K562 (cell line): ENCODE data around the gene SRCIN1. TPM values are rescaled to one million over a fixed set of nuclear protein-coding genes. Genes with fewer than 3 reads are reported as not detected.

Experiments
- ATAC-seq: fragments of 200-7000 bp; cut with Tn5 transposase; 3 replicates; pipeline ENCODE4 v1.9.1; 2020; ENCODE audit warnings: moderate library complexity
- BruUV-seq: library from RNA; stranded (reverse); fragments of 400-500 nt; replicated peaks from 2 replicates; lab custom pipeline; 2021; lab: Mats Ljungman, UMichigan
- CTCF ChIA-PET: fragments of 300-600 bp; formaldehyde crosslinking; extraction: SDS; loops from one replicate; lab custom pipeline; 2021; ENCODE audit warnings: low intra/inter-chr PET ratio; lab: Yijun Ruan, JAX
- POLR2A ChIA-PET: fragments of 300-600, 350-650 bp; sonication (Branson Sonifier 250); formaldehyde crosslinking; extraction: SDS; loops from one replicate; lab custom pipeline; 2021; ENCODE audit warnings: antibody characterized with exemption, inconsistent platforms; lab: Yijun Ruan, JAX
- DNase-seq, 4 experiments: peaks; one replicate each; pipeline versions ENCODE4 v3.0.0 to v3.0.0-alpha.2; 2011 to 2018; ENCODE audit warnings: low spot score in 3 of 4, mixed read lengths in 3 of 4; ENCODE audit errors: extremely low read depth in 1 of 4
- FAIRE-seq: peaks from 2 replicates; lab custom pipeline; 2011; peaks lifted over from hg19 to GRCh38; lab: Jason Lieb, UNC
- H2AFZ ChIP-seq: 2 replicates; pipeline ENCODE4 v1.6.0; 2011; ENCODE audit warnings: low read depth, low read length, control low read depth, inconsistent platforms
- H3K27ac ChIP-seq: fragments of 200-600 bp; 3 replicates; pipeline ENCODE4 v1.8.0; 2011; ENCODE audit warnings: low read depth, mild to moderate bottlenecking, control low read depth, inconsistent platforms, low read length, moderate library complexity, mixed read lengths; ENCODE audit errors: extremely low read depth
- H3K27me3 ChIP-seq, 2 experiments: fragments of 300-600 bp in 1 of 2; 2 replicates in 1 of 2; 3 replicates in 1 of 2; pipeline versions ENCODE4 v1.6.0 to v1.8.0; 2011; ENCODE audit warnings: inconsistent platforms in 2 of 2, low read length in 2 of 2, mild to moderate bottlenecking in 1 of 2, mixed read lengths in 1 of 2, moderate library complexity in 1 of 2; ENCODE audit not compliant: control insufficient read depth in 2 of 2, insufficient read depth in 2 of 2
- H3K36me3 ChIP-seq: fragments of 300-600 bp; 3 replicates; pipeline ENCODE4 v1.8.0; 2011; ENCODE audit warnings: mild to moderate bottlenecking, low read length, inconsistent platforms; ENCODE audit not compliant: control insufficient read depth, insufficient read depth
- H3K4me1 ChIP-seq, 2 experiments: fragments of 200-600 bp in 1 of 2; replicated peaks in 1 of 2; 2 replicates in 1 of 2; 3 replicates in 1 of 2; pipeline versions ENCODE4 v1.5.1 to v1.8.0; 2011; ENCODE audit warnings: inconsistent platforms in 2 of 2, low read length in 2 of 2, mild to moderate bottlenecking in 1 of 2, mixed read lengths in 1 of 2, moderate library complexity in 1 of 2; ENCODE audit not compliant: control insufficient read depth in 2 of 2, insufficient read depth in 2 of 2
- H3K4me2 ChIP-seq: 2 replicates; pipeline ENCODE4 v1.6.1; 2011; ENCODE audit warnings: low read length, control low read depth, inconsistent platforms, mixed read lengths; ENCODE audit not compliant: insufficient read depth
- H3K4me3 ChIP-seq: fragments of 200-600 bp; sonication (generic), shearing (Covaris generic); 2 replicates; pipeline ENCODE4 v1.5.1; 2016; ENCODE audit warnings: control low read depth, inconsistent platforms
- H3K79me2 ChIP-seq: fragments of 200-600 bp; 3 replicates; pipeline ENCODE4 v1.8.0; 2011; ENCODE audit warnings: low read length, inconsistent platforms; ENCODE audit not compliant: control insufficient read depth, insufficient read depth
- H3K9ac ChIP-seq, 2 experiments: 2 replicates each; pipeline versions ENCODE4 v1.6.0 to v1.6.1; 2011; ENCODE audit warnings: low read depth in 2 of 2, low read length in 2 of 2, control low read depth in 1 of 2, inconsistent platforms in 1 of 2, mild to moderate bottlenecking in 1 of 2, mixed read lengths in 1 of 2; ENCODE audit not compliant: insufficient read depth in 1 of 2
- H3K9me1 ChIP-seq: one replicate; pipeline ENCODE4 v1.6.0; 2011; ENCODE audit warnings: inconsistent platforms, mild to moderate bottlenecking, low read length, moderate library complexity; ENCODE audit not compliant: control insufficient read depth, insufficient read depth
- H3K9me3 ChIP-seq: replicated peaks from 2 replicates; pipeline ENCODE4 v1.5.1; 2011; ENCODE audit warnings: low read depth, low read length, inconsistent platforms; ENCODE audit not compliant: control insufficient read depth, insufficient read depth
- H4K20me1 ChIP-seq: replicated peaks from 2 replicates; pipeline ENCODE4 v1.6.1; 2011; ENCODE audit warnings: low read length, inconsistent platforms, mixed read lengths; ENCODE audit not compliant: control insufficient read depth, insufficient read depth
- ADNP ChIP-seq: fragments of 200-800 bp; sonication (Bioruptor generic); IDR thresholded peaks from 2 replicates; pipeline ENCODE4 v1.6.1; 2016; ENCODE audit warnings: missing genetic modification characterization, missing compliant biosample characterization
- BMI1 ChIP-seq: fragments of 150-350 bp; IDR thresholded peaks from 2 replicates; pipeline ENCODE4 v1.6.1; 2014; ENCODE audit warnings: low read length
- BRD9 ChIP-seq: fragments of 450-650 bp; IDR thresholded peaks from 2 replicates; pipeline ENCODE4 v1.6.1; 2018; ENCODE audit warnings: low read depth; ENCODE audit not compliant: partially characterized antibody
- DLX4 ChIP-seq: fragments of 250-450 bp; sonication (Bioruptor Pico); IDR thresholded peaks from 2 replicates; pipeline ENCODE4 v1.6.1; 2021; ENCODE audit warnings: mild to moderate bottlenecking
- EP400 ChIP-seq: fragments of 450-650 bp; IDR thresholded peaks from 2 replicates; pipeline ENCODE4 v1.6.1; 2017; ENCODE audit warnings: antibody characterized with exemption, mild to moderate bottlenecking, moderate library complexity
- GATAD2B ChIP-seq: fragments of 450-650 bp; IDR thresholded peaks from 2 replicates; pipeline ENCODE4 v1.6.1; 2017; ENCODE audit warnings: mild to moderate bottlenecking, borderline replicate concordance
- HDAC6 ChIP-seq: IDR thresholded peaks from 2 replicates; pipeline ENCODE4 v1.6.1; 2012; ENCODE audit warnings: low read depth, mild to moderate bottlenecking, control low read depth, inconsistent platforms, low read length, moderate library complexity
- KDM2B ChIP-seq: fragments of 250-450 bp; sonication (Bioruptor Pico); IDR thresholded peaks from 2 replicates; pipeline ENCODE4 v1.8.0; 2021; ENCODE audit warnings: mild to moderate bottlenecking, moderate library complexity
- MTA3 ChIP-seq: fragments of 450-650 bp; formaldehyde crosslinking; IDR thresholded peaks from 2 replicates; pipeline ENCODE4 v1.6.1; 2017; ENCODE audit warnings: mild to moderate bottlenecking, borderline replicate concordance
- NFE2L1 ChIP-seq: fragments of 450-650 bp; IDR thresholded peaks from 2 replicates; pipeline ENCODE4 v1.6.1; 2016; ENCODE audit warnings: missing genetic modification characterization, low read depth, mild to moderate bottlenecking, missing compliant biosample characterization, moderate library complexity, borderline replicate concordance
- PBX2 ChIP-seq, 2 experiments: IDR thresholded peaks in 1 of 2; conservative IDR thresholded peaks in 1 of 2; 2 replicates each; pipeline ENCODE4 v1.6.1; 2016; ENCODE audit warnings: low read depth in 2 of 2, mild to moderate bottlenecking in 1 of 2, missing compliant biosample characterization in 1 of 2, missing genetic modification characterization in 1 of 2, moderate library complexity in 1 of 2
- POLR2AphosphoS2 ChIP-seq: IDR thresholded peaks from 2 replicates; pipeline ENCODE4 v1.6.1; 2012; ENCODE audit warnings: low read length, improper control_type of control experiment
- RBM17 ChIP-seq: fragments of 200-400 bp; formaldehyde crosslinking; IDR thresholded peaks from 2 replicates; pipeline ENCODE4 v1.6.1; 2017; ENCODE audit warnings: low read depth, mild to moderate bottlenecking, low read length, borderline replicate concordance
- ZNF217 ChIP-seq: sonication (generic); formaldehyde crosslinking; IDR thresholded peaks from 2 replicates; pipeline ENCODE4 v1.8.0; 2022; ENCODE audit warnings: mild to moderate bottlenecking, missing genetic modification reagents
- ZNF639 ChIP-seq, 2 experiments: fragments of 200-800 bp in 1 of 2; sonication (Bioruptor generic) in 1 of 2; sonication (generic) in 1 of 2; formaldehyde crosslinking in 1 of 2; IDR thresholded peaks in 1 of 2; conservative IDR thresholded peaks in 1 of 2; 2 replicates each; pipeline versions ENCODE4 v1.5.0 to v1.6.1; 2016 to 2020; ENCODE audit warnings: missing compliant biosample characterization in 1 of 2, missing genetic modification characterization in 1 of 2, missing genetic modification reagents in 1 of 2
- ZZZ3 ChIP-seq: fragments of 450-650 bp; IDR thresholded peaks from 2 replicates; pipeline ENCODE4 v1.6.1; 2016; ENCODE audit warnings: antibody characterized with exemption, mild to moderate bottlenecking, moderate library complexity
- WGBS: fragments of 100-300 bp; shearing (Covaris generic); methylation state at CpG from one replicate; pipeline ENCODE4 v1.1.6; 2016; ENCODE audit warnings: low coverage, mixed read lengths; ENCODE audit not compliant: insufficient coverage; ENCODE audit errors: missing lambda C conversion rate; 5-methylcytosine and 5-hydroxymethylcytosine counted together
- in situ Hi-C: fragments of 300-500 bp; cut with MboI; formaldehyde crosslinking; loops from 4 replicates; pipeline ENCODE4 v1.15.0; 2018; ENCODE audit warnings: inconsistent platforms, mixed read lengths
- intact Hi-C: fragments of 100-400 bp; cut with micrococcal nuclease; formaldehyde crosslinking; loops from 2 replicates; pipeline ENCODE4 v1.14.2; 2022
- polyA plus RNA-seq, 8 experiments: library from polyadenylated mRNA; depleted of rRNA in 4 of 8; stranded (reverse) in 5 of 8; unstranded in 3 of 8; fragments of >200 nt; fragmentation: Nextera tagmentation in 2 of 8; fragmentation: Illumina TruSeq in 1 of 8; extraction: Ambion mirVana in 2 of 8; extraction: Trizol in 1 of 8; gene quantifications; 2 replicates each; pipeline versions ENCODE4 v1.2.1 to v1.2.3, GENCODE V29; 2011 to 2014; ENCODE audit warnings: inconsistent platforms in 1 of 8, missing spikeins in 1 of 8
- total RNA-seq, 7 experiments: library from RNA; depleted of rRNA in 6 of 7; stranded (reverse); fragments of >200 nt in 6 of 7; fragmentation: Illumina TruSeq in 2 of 7; extraction: Trizol in 2 of 7; gene quantifications; 2 replicates each; pipeline versions ENCODE4 v1.2.1 to v1.2.3, GENCODE V29; 2011 to 2021; ENCODE audit warnings: low replicate concordance in 1 of 7

SRCIN1 gene
- total and polyA plus RNA-seq, 9 of the 15 experiments (the other 6 are each of a cell fraction or from before 2014, with no cell fraction given): 0.09 to 0.33 (median 0.13) TPM; not detected in 6

GRCh38 chr17:38572669-38573365, 32.9 kb downstream of the SRCIN1 start:
- no peak overlapping the region; a peak in 1 of 4 replicates for H3K9ac ChIP-seq
- TF ChIP-seq PBX2 (CRISPR knock-in tag; IDR thresholded peaks at IDR 0.05; ENCODE audit: low read depth) (no peak), PBX2 (tag; conservative IDR thresholded peaks at IDR 0.05; ENCODE audit: low read depth) (no peak), HDAC6 (no peak), ZNF217 (no peak), BMI1 (no peak), NFE2L1 (tag) (no peak), ZZZ3 (no peak), RBM17 (no peak), ADNP (tag) (no peak), DLX4 (no peak), POLR2AphosphoS2 (no peak), BRD9 (no peak), EP400 (no peak), ZNF639 (CRISPR knock-in tag; conservative IDR thresholded peaks at IDR 0.05 in 1 of 2, IDR thresholded peaks at IDR 0.05 in 1 of 2) (no peak), GATAD2B (no peak), MTA3 (no peak), KDM2B (CRISPR knock-in tag) (no peak)
- H3K79me2 ChIP-seq: no peaks in the 10 kb centered on the region
- in situ Hi-C loops (loop anchor here (10.0 kb wide), 1 partner anchor 138 kb away; no protein-coding TSS in a partner anchor), intact Hi-C loops (no loop called here)
- H3K4me2 ChIP-seq: no peak overlapping the region
- under 1% methylated on average over 32 of the region's 61 CpGs for WGBS
- H3K27ac ChIP-seq: no peak overlapping the region
- H4K20me1 ChIP-seq: peaks cover 34% of the 10 kb centered on the region
- no peaks in the 10 kb centered on the region for H3K36me3 ChIP-seq
- ATAC-seq (peak; percentile 67), FAIRE-seq (no peak), DNase-seq (peak; percentile 24 to 75 (median 59))
- H3K9me1 ChIP-seq: no peaks in the 10 kb centered on the region
- H3K4me3 ChIP-seq: no peak overlapping the region
- no peak overlapping the region for H2AFZ ChIP-seq
- POLR2A ChIA-PET: no interaction called here
- no TSS peak for BruUV-seq
- CTCF ChIA-PET: interaction anchor here (0.7 kb wide), 1 partner anchor 89 kb away, joined by 3 read pairs; no protein-coding TSS in a partner anchor
- peaks cover 0 to 21% of the 10 kb centered on the region in 2 experiments; a peak in 2 of 5 replicates for H3K4me1 ChIP-seq
- peaks cover 41 to 87% of the 10 kb centered on the region in 2 experiments; a peak in 4 of 5 replicates for H3K27me3 ChIP-seq
- no peaks in the 10 kb centered on the region for H3K9me3 ChIP-seq
